Fibroblast of lung (primary cell): ENCODE results near the gene AP2B1. TPM values are rescaled to one million over a fixed set of nuclear protein-coding genes. Genes with fewer than 3 reads are reported as not detected.

Source experiments
- DNase-seq, 2 donors: peaks; one replicate each; pipeline versions ENCODE4 v3.0.0 to v3.0.0-alpha.2; 2010; ENCODE audit warnings: low read depth in 2 of 2
- H2AFZ ChIP-seq: 2 replicates; pipeline ENCODE4 v1.5.1; 2012; ENCODE audit warnings: low read length, control low read depth, inconsistent platforms
- H3K27ac ChIP-seq: 2 replicates; pipeline ENCODE4 v1.5.1; 2011; ENCODE audit warnings: low read length, control low read depth; ENCODE audit not compliant: insufficient read depth
- H3K27me3 ChIP-seq: 2 replicates; pipeline ENCODE4 v1.5.1; 2011; ENCODE audit warnings: mild to moderate bottlenecking, low read length; ENCODE audit not compliant: control insufficient read depth, insufficient read depth
- H3K36me3 ChIP-seq: 2 replicates; pipeline ENCODE4 v1.5.1; 2011; ENCODE audit warnings: low read length; ENCODE audit not compliant: control insufficient read depth, insufficient read depth
- H3K4me1 ChIP-seq: 2 replicates; pipeline ENCODE4 v1.5.1; 2011; ENCODE audit warnings: low read length; ENCODE audit not compliant: control insufficient read depth, insufficient read depth; ENCODE audit errors: extremely low read depth
- H3K4me2 ChIP-seq: 2 replicates; pipeline ENCODE4 v1.5.1; 2011; ENCODE audit warnings: low read length, control low read depth; ENCODE audit not compliant: insufficient read depth; ENCODE audit errors: extremely low read depth
- H3K4me3 ChIP-seq, 4 experiments: fragments of 200-600 bp in 1 of 4; sonication (generic) in 1 of 4; replicated peaks in 1 of 4; 2 replicates each; pipeline ENCODE4 v1.5.1; 2011 to 2016; ENCODE audit warnings: low read length in 4 of 4, low read depth in 3 of 4, mild to moderate bottlenecking in 3 of 4, control low read depth in 2 of 4, inconsistent platforms in 1 of 4, mixed read lengths in 1 of 4; ENCODE audit not compliant: insufficient read depth in 1 of 4; ENCODE audit errors: control extremely low read depth in 1 of 4
- H3K79me2 ChIP-seq: 2 replicates; pipeline ENCODE4 v1.5.1; 2012; ENCODE audit warnings: mild to moderate bottlenecking, low read length, inconsistent platforms; ENCODE audit not compliant: control insufficient read depth, insufficient read depth
- H3K9ac ChIP-seq: 2 replicates; pipeline ENCODE4 v1.5.1; 2011; ENCODE audit warnings: mild to moderate bottlenecking, low read length, control low read depth; ENCODE audit not compliant: insufficient read depth
- H3K9me3 ChIP-seq: 2 replicates; pipeline ENCODE4 v1.5.1; 2012; ENCODE audit warnings: low read depth, low read length; ENCODE audit not compliant: control insufficient read depth, insufficient read depth
- H4K20me1 ChIP-seq: 2 replicates; pipeline ENCODE4 v1.5.1; 2011; ENCODE audit warnings: low read length; ENCODE audit not compliant: control insufficient read depth, insufficient read depth; ENCODE audit errors: extremely low read depth
- CTCF ChIP-seq, 2 donors: IDR thresholded peaks in 1 of 2; conservative IDR thresholded peaks in 1 of 2; 1 replicate in 1 of 2; 2 replicates in 1 of 2; pipeline ENCODE4 v1.5.1; 2011 to 2012; ENCODE audit warnings: low read length in 2 of 2, control low read depth in 1 of 2, inconsistent platforms in 1 of 2, low read depth in 1 of 2, mild to moderate bottlenecking in 1 of 2
- EZH2 ChIP-seq: IDR thresholded peaks from 2 replicates; pipeline ENCODE4 v1.5.1; 2012; ENCODE audit warnings: low read length, control low read depth, mild to moderate bottlenecking; ENCODE audit errors: missing control alignments
- polyA plus RNA-seq, 2 donors: library from polyadenylated mRNA; depleted of rRNA in 1 of 2; stranded (reverse) in 1 of 2; unstranded in 1 of 2; fragments of >200 nt; gene quantifications; 2 replicates each; pipeline ENCODE4 v1.2.1, GENCODE V29; 2011 to 2012; ENCODE audit warnings: missing spikeins in 1 of 2
- total RNA-seq: library from RNA; depleted of rRNA; stranded (reverse); fragments of >200 nt; gene quantifications from 2 replicates; pipeline ENCODE4 v1.2.1, GENCODE V29; 2014

AP2B1 gene
- total and polyA plus RNA-seq, 2 donors (not counting 1 experiment from before 2014, with no cell fraction given), result 109 to 236 TPM

- Histone ChIP-seq H3K9ac (no peak within 1 kb of the TSS), H2AFZ (no peak within 1 kb of the TSS)
These were observed 144.3 kb downstream of the AP2B1 start, which contains the start of gene RASL10B for GRCh38 chr17:35731239-35731916. Gene RASL10B, plus strand, starts transcription at chr17:35731639. Its CDS starts 3,546 bp downstream, at chr17:35735185.

GRCh38 chr17:35731917-35732805, 145.0 kb downstream of the AP2B1 start:
- H3K79me2 ChIP-seq, result no peaks in the 10 kb centered on the region
- H3K4me2 ChIP-seq, result no peak overlapping the region
- H3K4me3 ChIP-seq, result peak overlapping the region in 3 of 4 experiments; percentile 11 to 69 (median 60)
- no peak overlapping the region for H3K9ac ChIP-seq
- no peaks in the 10 kb centered on the region for H3K9me3 ChIP-seq
- no peak overlapping the region for H2AFZ ChIP-seq
- TF ChIP-seq CTCF (conservative IDR thresholded peaks at IDR 0.05 in 1 of 2, IDR thresholded peaks at IDR 0.05 in 1 of 2; ENCODE audit: low read depth in 1 of 2, low read length in 2 of 2) (no peak), EZH2 (peak; percentile 74)
- peaks cover 4% of the 10 kb centered on the region for H3K27me3 ChIP-seq
- no peaks in the 10 kb centered on the region for H4K20me1 ChIP-seq
- no peak overlapping the region for H3K27ac ChIP-seq
- H3K4me1 ChIP-seq, result no peaks in the 10 kb centered on the region
- H3K36me3 ChIP-seq, result peaks cover 2% of the 10 kb centered on the region
- DNase-seq, result no peak

More at GRCh38 chr17:35731239-35731916, 144.3 kb downstream of the AP2B1 start, which contains the start of gene RASL10B:
- Histone ChIP-seq H3K9me3 (no peaks in the 10 kb centered on the region), H3K4me1 (peaks cover 5% of the 10 kb centered on the region), H3K4me2 (peak within 1 kb of the TSS; percentile 28), H3K27ac (no peak within 1 kb of the TSS), H3K36me3 (peaks cover 2% of the 10 kb centered on the region), H4K20me1 (no peaks in the 10 kb centered on the region), H3K27me3 (peaks cover 4% of the 10 kb centered on the region), H3K4me3 (peak within 1 kb of the TSS; percentile 1 to 69 (median 46)), H3K79me2 (no peaks in the 10 kb centered on the region)
- peak; percentile 39 to 41 for DNase-seq
- TF ChIP-seq CTCF (conservative IDR thresholded peaks at IDR 0.05 in 1 of 2, IDR thresholded peaks at IDR 0.05 in 1 of 2; ENCODE audit: low read depth in 1 of 2, low read length in 2 of 2) (no peak), EZH2 (peak; percentile 4)

GRCh38 chr17:35732806-35733136, 145.6 kb downstream of the AP2B1 start:
- no peak overlapping the region for H3K27ac ChIP-seq
- no peaks in the 10 kb centered on the region for H4K20me1 ChIP-seq
- no peak overlapping the region for H3K4me2 ChIP-seq
- no peaks in the 10 kb centered on the region for H3K79me2 ChIP-seq
- no peak overlapping the region for H3K9ac ChIP-seq
- H3K9me3 ChIP-seq, result no peaks in the 10 kb centered on the region
- TF ChIP-seq CTCF (conservative IDR thresholded peaks at IDR 0.05 in 1 of 2, IDR thresholded peaks at IDR 0.05 in 1 of 2; ENCODE audit: low read depth in 1 of 2, low read length in 2 of 2), result no peak
- TF ChIP-seq EZH2, result no peak
- H3K27me3 ChIP-seq, result peaks cover 4% of the 10 kb centered on the region
- H2AFZ ChIP-seq, result no peak overlapping the region
- DNase-seq, result no peak
- no peaks in the 10 kb centered on the region for H3K4me1 ChIP-seq
- peak overlapping the region in 1 of 4 experiments; percentile 69 for H3K4me3 ChIP-seq
- peaks cover under 1% of the 10 kb centered on the region for H3K36me3 ChIP-seq
